HG03108 (cell line): ENCODE measurements around the gene ITIH4.

Source experiments
- ATAC-seq: cut with Tn5 transposase; IDR thresholded peaks from one replicate; pipeline ENCODE4 v1.9.1; 2021; ENCODE audit warnings: moderate library complexity; ENCODE audit not compliant: unreplicated experiment

ITIH4 gene

DNA sequence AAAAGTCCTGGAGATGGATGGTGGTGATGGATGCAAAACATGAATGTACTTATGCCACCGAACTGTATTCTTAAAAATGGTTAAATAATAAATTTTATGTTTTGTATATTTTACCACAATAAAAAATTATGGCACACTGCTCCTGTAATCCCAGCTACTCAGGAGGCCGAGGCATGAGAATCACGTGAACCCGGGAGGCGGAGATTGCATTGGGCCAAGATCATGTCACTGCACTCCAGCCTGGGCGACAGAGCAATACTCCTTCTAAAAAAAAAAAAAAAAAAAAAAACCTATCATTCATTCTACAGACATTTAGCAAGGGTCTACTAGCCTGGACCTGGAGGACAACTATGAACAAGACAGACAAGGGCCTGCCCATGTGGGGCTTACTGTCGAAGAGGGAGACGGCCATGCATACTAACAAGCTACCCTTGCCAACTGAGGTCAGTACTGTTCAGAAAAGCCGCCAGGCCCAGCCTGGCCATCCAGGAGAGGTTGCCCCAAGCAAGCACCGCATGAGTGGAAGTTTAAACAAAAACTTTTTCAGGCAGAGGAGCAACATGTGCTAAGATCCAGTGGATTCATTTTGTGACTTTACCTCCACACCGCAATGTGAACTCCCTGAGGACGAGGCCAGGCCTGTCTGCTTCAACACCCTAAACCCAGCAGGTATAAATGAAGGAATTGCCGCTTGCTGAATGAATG, 57.0 kb downstream of the ITIH4 start:
- no peak for ATAC-seq

GRCh38 chr3:52771702-52772101, 58.8 kb downstream of the ITIH4 start:
- ATAC-seq = no peak

- no peak for ATAC-seq
Observed at GRCh38 chr3:52771334-52771681, 59.2 kb downstream of the ITIH4 start.

DNA sequence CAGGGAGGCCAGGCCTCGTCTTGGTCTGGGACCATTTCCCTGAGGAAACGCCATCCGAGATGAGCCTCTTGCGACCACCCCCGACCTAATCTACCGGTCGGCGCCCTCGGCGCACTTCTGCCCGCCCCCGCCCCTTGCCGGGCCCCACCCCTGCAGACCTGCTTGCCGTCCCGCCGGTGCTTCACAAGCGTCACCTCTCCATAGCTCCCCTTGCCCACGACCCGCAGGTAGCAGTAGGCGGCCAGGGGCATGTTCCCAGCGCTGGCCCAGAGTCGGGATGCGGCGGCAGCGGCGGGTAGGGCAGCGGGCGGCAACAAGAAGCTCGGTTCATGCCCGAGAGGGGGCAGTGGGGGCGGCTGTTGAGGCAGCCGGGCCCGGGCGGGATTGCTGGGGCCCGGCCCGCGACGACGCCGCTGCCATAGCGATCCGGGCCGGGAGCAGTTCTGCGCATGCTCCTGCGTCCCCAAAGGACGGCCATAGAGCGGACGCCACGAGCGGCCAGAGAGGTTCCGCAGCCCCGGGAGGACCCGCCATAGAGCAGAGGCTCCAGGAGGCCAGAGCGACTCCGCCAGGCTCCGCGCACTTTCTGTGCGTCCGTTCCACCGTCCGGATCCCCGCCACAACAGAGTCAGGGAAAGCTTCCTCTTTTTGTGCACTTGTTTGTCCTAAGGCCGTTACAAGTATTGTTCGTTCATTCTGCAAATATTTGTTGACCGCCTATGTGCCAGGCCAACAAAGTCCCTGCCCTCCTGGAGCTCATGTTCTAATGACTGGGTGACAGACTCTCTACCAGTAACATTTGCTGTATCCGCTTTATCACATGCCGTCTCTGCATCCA, 59.8 kb downstream of the ITIH4 start, which contains the start of gene NEK4:
TSS of gene NEK4 (minus strand) at position 445 of the 838 bp plus-strand sequence. CDS start at position 251, 194 bp downstream.
- peak; percentile 93 for ATAC-seq

- ATAC-seq = no peak
Observed at GRCh38 chr3:52769786-52770455, 60.6 kb downstream of the ITIH4 start.

DNA sequence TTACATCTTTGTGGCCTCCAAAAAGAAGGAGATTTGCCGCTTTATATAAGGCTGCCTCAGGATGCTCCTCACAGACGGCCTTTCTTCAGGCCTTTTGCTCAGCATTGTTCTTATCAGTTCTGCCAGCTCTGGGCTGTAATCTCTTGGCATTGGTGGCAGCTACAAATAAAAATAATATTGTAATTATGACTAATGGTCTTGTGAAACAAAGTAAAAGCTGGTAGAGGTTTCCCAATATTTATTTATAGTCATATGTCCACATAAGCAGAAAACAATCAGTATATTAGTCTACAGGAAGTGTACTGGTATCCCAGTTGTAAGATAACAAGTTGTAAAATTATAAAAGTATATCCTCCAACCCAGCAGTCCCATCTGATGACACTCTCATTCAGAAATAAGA, 67.0 kb downstream of the ITIH4 start:
- no peak for ATAC-seq
